SU-DHL-6 (cell line): ENCODE measurements around the gene ABCD1.

Source experiments
- H2AFZ ChIP-seq: fragments of 200-600 bp; sonication (generic); 2 replicates; pipeline ENCODE4 v1.6.1; 2014; ENCODE audit warnings: low read depth, mild to moderate bottlenecking, moderate library complexity, mixed read lengths, antibody characterized with exemption, low read length; ENCODE audit not compliant: severe bottlenecking
- H3F3A ChIP-seq: fragments of 200-600 bp; shearing (Covaris generic); 2 replicates; pipeline ENCODE4 v1.6.0; 2016; ENCODE audit warnings: antibody characterized with exemption, mild to moderate bottlenecking; ENCODE audit not compliant: insufficient read depth
- H3K27ac ChIP-seq: fragments of 200-600 bp; sonication (generic); 2 replicates; pipeline ENCODE4 v1.5.1; 2016; ENCODE audit warnings: low read depth, mild to moderate bottlenecking, low read length, moderate library complexity, mixed read lengths
- H3K27me3 ChIP-seq: fragments of 200-600 bp; sonication (generic), shearing (Covaris generic); 2 replicates; pipeline ENCODE4 v1.6.0; 2014; ENCODE audit warnings: mild to moderate bottlenecking, low read length
- H3K36me3 ChIP-seq: fragments of 200-600 bp; sonication (generic); 2 replicates; pipeline ENCODE4 v1.6.1; 2014; ENCODE audit warnings: mild to moderate bottlenecking, low read length, mixed read lengths
- H3K4me2 ChIP-seq: fragments of 300-600, 200-600 bp; shearing (Covaris generic), sonication (generic); 2 replicates; pipeline ENCODE4 v1.6.0; 2014; ENCODE audit warnings: low read length, low read depth, mild to moderate bottlenecking; ENCODE audit not compliant: poor library complexity, severe bottlenecking
- H3K4me3 ChIP-seq: fragments of 200-600 bp; sonication (generic); 2 replicates; pipeline ENCODE4 v1.5.1; 2014; ENCODE audit warnings: antibody characterized with exemption, low read length, mild to moderate bottlenecking, mixed read lengths; ENCODE audit not compliant: insufficient read depth, poor library complexity, severe bottlenecking
- H3K79me2 ChIP-seq: fragments of 200-600 bp; sonication (generic); 2 replicates; pipeline ENCODE4 v1.6.1; 2014; ENCODE audit warnings: mild to moderate bottlenecking, low read length, moderate library complexity; ENCODE audit not compliant: insufficient read depth
- H3K9ac ChIP-seq: fragments of 200-600 bp; sonication (generic); 2 replicates; pipeline ENCODE4 v1.7.0; 2014; ENCODE audit warnings: mild to moderate bottlenecking, low read length
- H3K9me2 ChIP-seq: fragments of 200-600 bp; sonication (generic); replicated peaks from 2 replicates; pipeline ENCODE4 v1.6.1; 2014; ENCODE audit warnings: low read length; ENCODE audit not compliant: insufficient read depth
- H3K9me3 ChIP-seq: fragments of 200-600 bp; sonication (generic); 2 replicates; pipeline ENCODE4 v1.6.1; 2014; ENCODE audit warnings: low read length, mixed read lengths; ENCODE audit not compliant: insufficient read depth
- H4K20me1 ChIP-seq: fragments of 200-600 bp; sonication (generic); 2 replicates; pipeline ENCODE4 v1.6.1; 2014; ENCODE audit warnings: low read depth, mild to moderate bottlenecking, antibody characterized with exemption, low read length, moderate library complexity, mixed read lengths
- EZH2phosphoT487 ChIP-seq: fragments of 200-600 bp; sonication (generic), shearing (Covaris generic); conservative IDR thresholded peaks from 2 replicates; pipeline ENCODE4 v1.6.1; 2018; ENCODE audit warnings: mild to moderate bottlenecking, antibody characterized with exemption, low read length, moderate library complexity, mixed read lengths
- TF ChIP-seq, protein P1 (sequence below): fragments of 200-600 bp; sonication (generic); IDR thresholded peaks from one replicate; pipeline ENCODE4 v1.5.1; 2017; ENCODE audit warnings: antibody characterized with exemption, mild to moderate bottlenecking, low read length, moderate library complexity; ENCODE audit not compliant: insufficient read depth, poor library complexity, severe bottlenecking

ABCD1 gene

GRCh38 chrX:153750127-153750774, 25.6 kb downstream of the ABCD1 start:
- Histone ChIP-seq H2AFZ (no peak overlapping the region), H3K27ac (no peak overlapping the region), H3K4me2 (no peak overlapping the region), H3K9me3 (no peaks in the 10 kb centered on the region), H3K79me2 (no peaks in the 10 kb centered on the region), H3K9me2 (no peaks in the 10 kb centered on the region), H3K36me3 (no peaks in the 10 kb centered on the region), H3F3A (no peaks in the 10 kb centered on the region), H4K20me1 (no peaks in the 10 kb centered on the region), H3K27me3 (no peaks in the 10 kb centered on the region), H3K4me3 (no peak overlapping the region), H3K9ac (no peak overlapping the region)
- TF ChIP-seq, protein P1, sequence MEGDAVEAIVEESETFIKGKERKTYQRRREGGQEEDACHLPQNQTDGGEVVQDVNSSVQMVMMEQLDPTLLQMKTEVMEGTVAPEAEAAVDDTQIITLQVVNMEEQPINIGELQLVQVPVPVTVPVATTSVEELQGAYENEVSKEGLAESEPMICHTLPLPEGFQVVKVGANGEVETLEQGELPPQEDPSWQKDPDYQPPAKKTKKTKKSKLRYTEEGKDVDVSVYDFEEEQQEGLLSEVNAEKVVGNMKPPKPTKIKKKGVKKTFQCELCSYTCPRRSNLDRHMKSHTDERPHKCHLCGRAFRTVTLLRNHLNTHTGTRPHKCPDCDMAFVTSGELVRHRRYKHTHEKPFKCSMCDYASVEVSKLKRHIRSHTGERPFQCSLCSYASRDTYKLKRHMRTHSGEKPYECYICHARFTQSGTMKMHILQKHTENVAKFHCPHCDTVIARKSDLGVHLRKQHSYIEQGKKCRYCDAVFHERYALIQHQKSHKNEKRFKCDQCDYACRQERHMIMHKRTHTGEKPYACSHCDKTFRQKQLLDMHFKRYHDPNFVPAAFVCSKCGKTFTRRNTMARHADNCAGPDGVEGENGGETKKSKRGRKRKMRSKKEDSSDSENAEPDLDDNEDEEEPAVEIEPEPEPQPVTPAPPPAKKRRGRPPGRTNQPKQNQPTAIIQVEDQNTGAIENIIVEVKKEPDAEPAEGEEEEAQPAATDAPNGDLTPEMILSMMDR: no peak
- no peak for TF ChIP-seq EZH2phosphoT487

GRCh38 chrX:153755136-153755535, 30.5 kb downstream of the ABCD1 start:
- no peaks in the 10 kb centered on the region for H3K27me3 ChIP-seq
- H3K9me3 ChIP-seq: no peaks in the 10 kb centered on the region
- no peaks in the 10 kb centered on the region for H3K36me3 ChIP-seq
- H3K4me2 ChIP-seq: no peak overlapping the region
- H3K9ac ChIP-seq: no peak overlapping the region
- no peak overlapping the region for H3K27ac ChIP-seq
- H3K4me3 ChIP-seq: no peak overlapping the region
- H3K79me2 ChIP-seq: no peaks in the 10 kb centered on the region
- TF ChIP-seq, protein P1: no peak
- TF ChIP-seq EZH2phosphoT487: no peak
- H2AFZ ChIP-seq: no peak overlapping the region
- H3K9me2 ChIP-seq: no peaks in the 10 kb centered on the region
- no peaks in the 10 kb centered on the region for H4K20me1 ChIP-seq
- H3F3A ChIP-seq: no peaks in the 10 kb centered on the region

GRCh38 chrX:153761863-153762262, 37.2 kb downstream of the ABCD1 start:
- Histone ChIP-seq H3K79me2 (no peaks in the 10 kb centered on the region), H2AFZ (no peak overlapping the region), H3K9me3 (no peaks in the 10 kb centered on the region), H3K4me3 (no peak overlapping the region), H3K27ac (no peak overlapping the region), H3K27me3 (no peaks in the 10 kb centered on the region), H3K9ac (no peak overlapping the region), H3K36me3 (no peaks in the 10 kb centered on the region), H4K20me1 (no peaks in the 10 kb centered on the region), H3F3A (no peaks in the 10 kb centered on the region), H3K9me2 (no peaks in the 10 kb centered on the region), H3K4me2 (no peak overlapping the region)
- no peak for TF ChIP-seq EZH2phosphoT487
- TF ChIP-seq, protein P1: no peak
